HK-2 (cell line): ENCODE data around the gene PPP4R3B.

Experiments
- DNase-seq: peaks from one replicate; pipeline ENCODE4 v3.0.0-alpha.2; 2018; ENCODE audit not compliant: unreplicated experiment

Gene PPP4R3B

GRCh38 chr2:55511508-55512124, 105.8 kb downstream of the PPP4R3B start:
- DNase-seq, result peak; percentile 19

GRCh38 chr2:55502590-55503141, 114.8 kb downstream of the PPP4R3B start:
- no peak for DNase-seq

- no peak for DNase-seq
Observed at GRCh38 chr2:55500025-55500424, 117.4 kb downstream of the PPP4R3B start.

- DNase-seq, result no peak
Observed at GRCh38 chr2:55498582-55498981, 118.8 kb downstream of the PPP4R3B start.
